Measurements from ENCODE around the gene BTAF1.

The BTAF1 gene

DNA sequence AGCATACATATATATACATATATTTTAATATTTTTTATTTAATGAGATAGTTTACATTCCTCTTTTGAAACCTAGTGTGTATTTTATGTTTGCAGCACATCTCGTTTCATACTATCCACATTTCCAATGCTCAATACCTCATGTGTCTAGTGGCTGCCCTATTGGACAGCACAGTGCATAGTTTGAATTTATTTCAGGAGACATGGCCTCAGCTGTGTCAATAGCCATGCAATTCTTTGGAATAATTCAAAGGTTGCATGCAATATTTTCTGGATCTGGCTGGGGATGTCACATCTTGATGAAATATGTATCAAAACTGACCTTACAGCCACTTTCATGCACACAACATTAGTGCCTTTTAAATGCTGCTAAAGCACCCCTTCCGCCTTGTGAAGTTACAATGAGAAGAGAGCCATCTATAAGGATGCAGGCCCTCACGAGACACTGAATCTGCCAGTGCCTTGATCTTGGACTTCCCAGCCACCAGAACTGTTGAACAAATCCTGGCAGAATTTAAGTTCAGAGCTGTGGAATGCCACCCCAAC is 27.3 kb upstream of the BTAF1 start:
- in situ Hi-C loops (cut with MboI; ENCODE audit: low pct_unique_long_range_greater_than_20kb, low sequenced_read_pairs, unreplicated experiment), result no loop called here
- DNase-seq (ENCODE audit: low spot score), result no peak
- TF ChIP-seq, protein P1, sequence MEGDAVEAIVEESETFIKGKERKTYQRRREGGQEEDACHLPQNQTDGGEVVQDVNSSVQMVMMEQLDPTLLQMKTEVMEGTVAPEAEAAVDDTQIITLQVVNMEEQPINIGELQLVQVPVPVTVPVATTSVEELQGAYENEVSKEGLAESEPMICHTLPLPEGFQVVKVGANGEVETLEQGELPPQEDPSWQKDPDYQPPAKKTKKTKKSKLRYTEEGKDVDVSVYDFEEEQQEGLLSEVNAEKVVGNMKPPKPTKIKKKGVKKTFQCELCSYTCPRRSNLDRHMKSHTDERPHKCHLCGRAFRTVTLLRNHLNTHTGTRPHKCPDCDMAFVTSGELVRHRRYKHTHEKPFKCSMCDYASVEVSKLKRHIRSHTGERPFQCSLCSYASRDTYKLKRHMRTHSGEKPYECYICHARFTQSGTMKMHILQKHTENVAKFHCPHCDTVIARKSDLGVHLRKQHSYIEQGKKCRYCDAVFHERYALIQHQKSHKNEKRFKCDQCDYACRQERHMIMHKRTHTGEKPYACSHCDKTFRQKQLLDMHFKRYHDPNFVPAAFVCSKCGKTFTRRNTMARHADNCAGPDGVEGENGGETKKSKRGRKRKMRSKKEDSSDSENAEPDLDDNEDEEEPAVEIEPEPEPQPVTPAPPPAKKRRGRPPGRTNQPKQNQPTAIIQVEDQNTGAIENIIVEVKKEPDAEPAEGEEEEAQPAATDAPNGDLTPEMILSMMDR (IDR thresholded peaks at IDR 0.05; ENCODE audit: extremely low read depth, insufficient read depth, missing control alignments), result no peak

DNA sequence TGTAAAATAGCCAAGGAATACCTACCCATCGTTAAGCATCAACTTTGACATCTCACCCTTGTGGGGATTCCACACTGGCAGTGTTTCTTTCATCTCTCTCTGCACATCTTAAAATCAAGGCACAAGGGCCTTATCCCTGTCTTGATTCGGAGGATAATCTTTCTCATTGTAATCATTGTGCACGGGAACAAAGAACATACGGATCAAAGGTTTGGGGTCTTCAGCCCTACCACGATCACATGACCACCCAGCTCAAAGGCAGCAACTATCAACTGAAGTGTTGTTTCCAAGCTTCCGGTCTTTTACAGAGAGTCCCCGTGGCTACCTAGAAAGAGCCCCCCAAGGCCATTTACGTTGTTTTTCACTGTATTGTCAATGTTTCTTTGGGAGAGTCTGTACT is 26.1 kb upstream of the BTAF1 start:
- no peak for DNase-seq (ENCODE audit: low spot score)
- TF ChIP-seq, protein P1 (IDR thresholded peaks at IDR 0.05; ENCODE audit: extremely low read depth, insufficient read depth, missing control alignments), result no peak
- in situ Hi-C loops (cut with MboI; ENCODE audit: low pct_unique_long_range_greater_than_20kb, low sequenced_read_pairs, unreplicated experiment), result no loop called here

DNA sequence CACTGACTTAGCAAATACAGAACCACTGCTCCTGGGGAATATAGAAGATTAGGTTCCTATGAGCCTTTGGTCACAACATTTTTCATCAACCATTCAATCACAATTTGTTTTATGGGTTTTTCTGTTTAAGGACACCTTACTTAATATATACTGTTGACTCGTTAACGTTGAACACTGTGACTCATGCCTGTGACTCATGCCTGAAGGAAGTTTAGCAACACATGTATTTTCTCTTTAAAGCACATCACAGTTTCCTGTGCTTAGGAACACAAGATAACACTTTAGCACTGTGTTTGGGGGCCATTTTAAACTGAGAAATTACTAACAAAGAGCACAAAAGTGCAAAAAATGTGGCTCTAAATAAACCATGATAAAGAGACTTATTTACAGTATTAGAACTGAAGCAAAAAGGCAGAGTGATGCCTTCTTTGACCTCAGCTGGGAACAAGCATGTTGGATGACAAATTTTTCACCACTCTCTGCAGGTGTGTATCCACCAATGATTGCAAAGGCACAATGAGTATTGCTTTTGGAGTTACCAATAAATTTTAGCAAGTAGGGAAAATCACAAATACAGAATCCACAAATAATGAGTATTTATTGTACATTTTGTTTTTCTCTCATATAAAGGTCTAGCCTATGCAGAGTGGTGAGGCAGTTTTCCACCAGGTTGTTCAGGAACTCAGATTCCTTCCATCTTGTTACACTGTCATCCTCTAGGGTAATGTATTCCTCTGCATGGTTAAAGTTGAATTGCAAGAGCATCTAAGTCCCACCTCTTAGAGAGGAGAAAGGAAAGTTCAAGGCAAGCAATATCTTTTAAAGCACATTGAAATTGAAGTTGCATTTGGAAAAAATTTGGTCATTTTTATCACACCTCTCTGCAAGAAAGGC is 21.5 kb upstream of the BTAF1 start:
- no peak for DNase-seq (ENCODE audit: low spot score)
- in situ Hi-C loops (cut with MboI; ENCODE audit: low pct_unique_long_range_greater_than_20kb, low sequenced_read_pairs, unreplicated experiment), result no loop called here
- TF ChIP-seq, protein P1 (IDR thresholded peaks at IDR 0.05; ENCODE audit: extremely low read depth, insufficient read depth, missing control alignments), result no peak

DNA sequence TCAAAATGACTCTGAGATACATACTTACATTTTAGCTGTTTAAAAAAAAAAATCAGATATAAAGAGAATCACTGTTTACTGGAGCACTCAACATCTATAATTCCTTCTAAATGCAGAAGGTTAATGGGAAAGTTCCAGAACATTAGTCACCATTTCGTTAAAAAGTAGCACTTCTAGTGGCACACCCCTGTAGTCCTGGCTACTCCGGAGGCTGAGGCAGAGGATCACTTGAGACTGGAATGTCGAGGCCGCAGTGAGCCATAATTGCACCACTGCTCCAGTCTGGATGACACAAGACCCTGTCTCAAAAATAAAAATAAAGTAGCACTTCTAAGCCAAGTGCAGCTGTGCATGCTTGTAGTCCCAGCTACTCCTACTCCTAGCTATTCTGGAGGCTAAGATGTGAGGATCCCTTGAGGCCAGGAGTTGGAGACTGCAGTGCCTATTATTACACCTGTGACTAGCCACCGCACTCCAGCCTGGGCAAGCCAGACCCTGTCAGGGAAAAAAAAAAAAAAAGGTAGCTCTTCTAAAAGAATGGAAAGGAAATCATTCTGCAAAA is 16.5 kb upstream of the BTAF1 start:
- TF ChIP-seq, protein P1 (IDR thresholded peaks at IDR 0.05; ENCODE audit: extremely low read depth, insufficient read depth, missing control alignments), result no peak
- no peak for DNase-seq (ENCODE audit: low spot score)
- in situ Hi-C loops (cut with MboI; ENCODE audit: low pct_unique_long_range_greater_than_20kb, low sequenced_read_pairs, unreplicated experiment), result no loop called here

DNA sequence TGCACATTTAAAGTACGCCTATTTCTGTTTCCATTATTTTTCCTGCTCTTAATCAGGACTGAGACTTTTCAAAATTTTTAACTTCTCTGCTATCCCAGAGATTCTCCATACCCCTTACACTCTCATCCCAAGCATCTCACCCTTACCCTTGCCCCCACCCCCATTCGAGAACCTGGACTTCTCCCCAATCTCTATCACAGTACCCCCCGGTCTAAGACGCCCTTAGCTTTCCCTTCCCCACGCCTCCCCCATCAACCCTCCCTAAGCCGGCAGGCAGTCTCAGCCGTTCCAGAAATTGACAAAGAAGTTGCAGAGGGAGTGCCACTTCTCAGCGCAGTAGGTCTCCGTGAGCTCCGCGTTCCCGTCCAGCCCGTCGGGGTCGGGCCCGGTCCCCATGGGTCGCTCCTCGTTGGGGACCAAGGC is 15.6 kb upstream of the BTAF1 start:
- DNase-seq (ENCODE audit: low spot score), result no peak
- TF ChIP-seq, protein P1 (IDR thresholded peaks at IDR 0.05; ENCODE audit: extremely low read depth, insufficient read depth, missing control alignments), result no peak
- in situ Hi-C loops (cut with MboI; ENCODE audit: low pct_unique_long_range_greater_than_20kb, low sequenced_read_pairs, unreplicated experiment), result no loop called here

DNA sequence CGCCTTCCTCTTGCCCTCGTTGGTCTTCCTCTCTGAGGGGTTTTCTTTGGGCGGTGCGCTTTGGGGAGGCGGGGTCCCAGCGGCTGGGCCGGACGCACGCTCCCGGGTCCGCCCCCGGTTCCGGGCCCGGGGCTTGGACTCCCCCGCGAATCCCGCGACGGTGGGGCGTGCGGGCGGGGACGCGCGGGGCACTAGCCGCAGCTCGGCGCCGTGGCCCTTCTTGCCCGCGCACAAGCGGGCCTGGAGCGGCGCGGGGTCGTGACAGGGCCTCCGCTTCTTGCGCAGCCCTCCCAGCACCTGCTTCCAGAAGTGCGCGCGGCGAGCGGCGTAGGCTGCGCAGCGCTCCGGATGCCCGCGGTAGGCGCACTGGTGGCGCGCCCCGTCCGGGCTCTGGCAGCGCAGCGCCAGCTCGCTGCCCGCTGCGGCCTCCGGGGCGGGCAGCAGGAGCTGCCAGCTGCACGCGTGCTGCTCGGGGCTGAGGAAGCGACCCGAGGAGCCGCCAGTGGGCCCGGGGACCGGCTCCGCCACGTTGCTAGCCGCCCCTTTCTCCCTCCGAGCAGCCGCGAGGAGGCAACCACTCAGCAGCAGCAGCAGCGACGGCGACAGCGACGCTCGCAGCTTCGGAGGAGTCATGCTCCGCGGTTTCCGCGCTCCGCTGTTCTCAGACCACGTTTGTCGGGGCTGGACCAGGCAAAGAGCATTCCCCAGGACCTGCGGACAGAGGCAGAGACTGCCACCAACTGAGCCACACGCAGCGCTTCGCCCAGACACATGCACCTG is 15.0 kb upstream of the BTAF1 start:
- TF ChIP-seq, protein P1 (IDR thresholded peaks at IDR 0.05; ENCODE audit: extremely low read depth, insufficient read depth, missing control alignments), result peak; percentile 80
- DNase-seq (ENCODE audit: low spot score), result peak; percentile 90
- in situ Hi-C loops (cut with MboI; ENCODE audit: low pct_unique_long_range_greater_than_20kb, low sequenced_read_pairs, unreplicated experiment), result no loop called here
